Activated CD8-positive, alpha-beta T cell treated with anti-CD3 and anti-CD28 coated beads, Interleukin-2, amount 10 ng/mL, durations not matched to agents 7 days and 5 days (primary cell): ENCODE results near the gene DNHD1. TPM values are rescaled to one million over a fixed set of nuclear protein-coding genes. Genes with fewer than 3 reads are reported as not detected.

Experiments
- ATAC-seq: fragments of 150-1000 bp; cut with Tn5 transposase; one replicate; pipeline ENCODE4 v1.10.0; 2021; ENCODE audit warnings: moderate library complexity
- CTCF ChIA-PET: fragments of 350-600 bp; sonication (Branson Sonifier 250); formaldehyde crosslinking; loops from one replicate; lab custom pipeline; 2021; ENCODE audit warnings: antibody characterized with exemption; lab: Charles Lee
- POLR2A ChIA-PET: fragments of 350-600 bp; sonication (Branson Sonifier 250); formaldehyde crosslinking; loops from one replicate; lab custom pipeline; 2021; ENCODE audit warnings: antibody characterized with exemption; lab: Charles Lee
- DNase-seq: peaks from one replicate; pipeline ENCODE4 v3.0.0-alpha.2; 2020
- H3K27ac Mint-ChIP-seq: one replicate; pipeline ENCODE4 v1.8.0; 2021; ENCODE audit warnings: mild to moderate bottlenecking, mixed read lengths
- H3K27me3 Mint-ChIP-seq: one replicate; pipeline ENCODE4 v1.8.0; 2021; ENCODE audit warnings: low read depth, mixed read lengths
- H3K36me3 Mint-ChIP-seq: one replicate; pipeline ENCODE4 v1.8.0; 2021; ENCODE audit warnings: low read depth, mixed read lengths
- H3K4me1 Mint-ChIP-seq: one replicate; pipeline ENCODE4 v1.8.0; 2021; ENCODE audit warnings: low read depth, mixed read lengths
- H3K4me3 Mint-ChIP-seq: one replicate; pipeline ENCODE4 v1.8.0; 2021; ENCODE audit warnings: mild to moderate bottlenecking, mixed read lengths
- H3K9me3 Mint-ChIP-seq: one replicate; pipeline ENCODE4 v1.8.0; 2022; ENCODE audit warnings: mixed read lengths; ENCODE audit not compliant: insufficient read depth
- total RNA-seq, 2 experiments: library from RNA; stranded (reverse); gene quantifications; one replicate each; pipeline ENCODE4 v1.2.3, GENCODE V29; 2021

Gene DNHD1
- total RNA-seq, 2 experiments from 2014 or later, result 17.8 to 18.5 TPM

GRCh38 chr11:6563667-6564066, 66.6 kb downstream of the DNHD1 start:
- Mint-ChIP-seq H3K4me1 (no peaks in the 10 kb centered on the region), H3K27me3 (no peaks in the 10 kb centered on the region), H3K4me3 (no peak overlapping the region), H3K9me3 (no peaks in the 10 kb centered on the region), H3K36me3 (no peaks in the 10 kb centered on the region), H3K27ac (no peak overlapping the region)
- CTCF ChIA-PET, result interaction anchor here (1.6 kb wide), 1 partner anchor 11 kb away, joined by 3 read pairs; no protein-coding TSS in a partner anchor
- DNase-seq, result no peak
- ATAC-seq, result no peak
- POLR2A ChIA-PET, result interaction anchor here (1.0 to 1.5 kb wide), 2 partner anchors 14 to 15 kb away, joined by 3 to 4 read pairs; no protein-coding TSS in a partner anchor

DNA sequence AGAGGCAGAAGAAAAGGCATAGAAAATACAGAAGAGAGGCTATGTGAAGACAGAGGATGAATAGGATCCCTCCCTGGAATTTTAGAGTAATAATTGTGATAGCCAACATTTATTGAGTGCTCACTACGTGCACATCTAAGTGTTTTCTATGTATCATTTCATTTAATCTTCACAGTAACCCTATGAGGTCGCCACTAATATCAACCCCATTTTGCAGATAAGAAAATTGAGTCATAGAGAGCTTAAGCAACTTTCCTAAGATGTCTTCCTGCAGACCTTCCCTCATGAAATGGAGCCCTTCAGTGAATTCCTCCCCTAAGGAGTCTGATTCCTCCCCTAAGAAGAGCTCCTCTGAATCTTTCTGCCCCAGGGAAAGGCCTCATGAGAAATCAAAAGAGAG, 68.2 kb downstream of the DNHD1 start:
- Mint-ChIP-seq H3K36me3 (peaks cover 4% of the 10 kb centered on the region), H3K27me3 (no peaks in the 10 kb centered on the region), H3K4me3 (no peak overlapping the region), H3K4me1 (no peaks in the 10 kb centered on the region), H3K27ac (no peak overlapping the region), H3K9me3 (no peaks in the 10 kb centered on the region)
- POLR2A ChIA-PET, result interaction anchor here (1.6 kb wide), 1 partner anchor 118 kb away, joined by 4 read pairs; the partner anchor contains the start of gene MRPL17
- ATAC-seq, result no peak
- CTCF ChIA-PET, result no interaction called here
- DNase-seq, result no peak

- Mint-ChIP-seq H3K4me1 (no peaks in the 10 kb centered on the region), H3K27me3 (no peaks in the 10 kb centered on the region), H3K4me3 (no peak overlapping the region), H3K36me3 (peaks cover 5% of the 10 kb centered on the region), H3K27ac (no peak overlapping the region), H3K9me3 (no peaks in the 10 kb centered on the region)
- CTCF ChIA-PET, result no interaction called here
- ATAC-seq, result no peak
- no peak for DNase-seq
- POLR2A ChIA-PET, result interaction anchor here (1.6 kb wide), 1 partner anchor 117 kb away, joined by 4 read pairs; the partner anchor contains the start of gene MRPL17
Observed at GRCh38 chr11:6565988-6566703, 69.1 kb downstream of the DNHD1 start.

DNA sequence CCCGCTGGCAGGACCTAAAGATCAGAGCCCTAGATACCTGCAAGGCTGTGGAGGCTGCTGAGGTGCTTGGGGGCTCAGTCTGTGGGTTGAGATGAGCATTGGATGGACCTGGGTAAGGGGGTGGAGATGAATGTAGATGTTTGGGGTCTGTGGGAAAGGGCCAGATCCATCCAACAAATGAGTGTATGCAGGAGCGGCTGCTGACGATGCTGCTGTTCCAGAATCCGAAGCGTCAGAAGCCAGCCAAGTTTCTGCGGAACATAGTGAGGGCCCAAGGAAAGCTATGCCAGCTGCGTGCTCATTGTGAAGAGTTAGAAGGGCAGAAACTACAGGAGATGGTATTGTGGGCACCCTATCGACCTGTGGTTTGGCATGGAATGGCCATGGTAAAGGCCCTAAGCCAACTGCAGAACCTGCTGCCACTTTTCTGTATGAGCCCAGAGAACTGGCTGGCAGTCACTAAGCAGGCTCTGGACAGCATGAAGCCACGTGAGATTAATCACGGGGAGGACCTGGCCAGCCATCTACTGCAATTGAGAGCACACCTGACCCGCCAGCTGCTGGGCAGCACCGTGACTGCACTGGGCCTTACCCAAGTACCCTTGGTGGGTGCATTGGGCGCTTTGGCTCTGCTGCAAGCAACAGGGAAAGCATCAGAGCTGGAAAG, 69.8 kb downstream of the DNHD1 start:
- Mint-ChIP-seq H3K27ac (no peak overlapping the region), H3K27me3 (no peaks in the 10 kb centered on the region), H3K4me1 (no peaks in the 10 kb centered on the region), H3K4me3 (no peak overlapping the region), H3K9me3 (no peaks in the 10 kb centered on the region), H3K36me3 (peaks cover 12% of the 10 kb centered on the region)
- ChIA-PET POLR2A (interaction anchor here (0.6 kb wide), 1 partner anchor 36 kb away, joined by 3 read pairs; no protein-coding TSS in a partner anchor), CTCF (no interaction called here)
- DNase-seq (no peak), ATAC-seq (no peak)

GRCh38 chr11:6567371-6567745, 70.3 kb downstream of the DNHD1 start:
- no peak overlapping the region for H3K4me3 Mint-ChIP-seq
- H3K27me3 Mint-ChIP-seq, result no peaks in the 10 kb centered on the region
- no peaks in the 10 kb centered on the region for H3K9me3 Mint-ChIP-seq
- POLR2A ChIA-PET, result interaction anchor here (0.6 kb wide), 1 partner anchor 36 kb away, joined by 3 read pairs; no protein-coding TSS in a partner anchor
- H3K4me1 Mint-ChIP-seq, result no peaks in the 10 kb centered on the region
- DNase-seq (peak; percentile 11), ATAC-seq (no peak)
- H3K36me3 Mint-ChIP-seq, result peaks cover 13% of the 10 kb centered on the region
- no peak overlapping the region for H3K27ac Mint-ChIP-seq
- CTCF ChIA-PET, result no interaction called here

DNA sequence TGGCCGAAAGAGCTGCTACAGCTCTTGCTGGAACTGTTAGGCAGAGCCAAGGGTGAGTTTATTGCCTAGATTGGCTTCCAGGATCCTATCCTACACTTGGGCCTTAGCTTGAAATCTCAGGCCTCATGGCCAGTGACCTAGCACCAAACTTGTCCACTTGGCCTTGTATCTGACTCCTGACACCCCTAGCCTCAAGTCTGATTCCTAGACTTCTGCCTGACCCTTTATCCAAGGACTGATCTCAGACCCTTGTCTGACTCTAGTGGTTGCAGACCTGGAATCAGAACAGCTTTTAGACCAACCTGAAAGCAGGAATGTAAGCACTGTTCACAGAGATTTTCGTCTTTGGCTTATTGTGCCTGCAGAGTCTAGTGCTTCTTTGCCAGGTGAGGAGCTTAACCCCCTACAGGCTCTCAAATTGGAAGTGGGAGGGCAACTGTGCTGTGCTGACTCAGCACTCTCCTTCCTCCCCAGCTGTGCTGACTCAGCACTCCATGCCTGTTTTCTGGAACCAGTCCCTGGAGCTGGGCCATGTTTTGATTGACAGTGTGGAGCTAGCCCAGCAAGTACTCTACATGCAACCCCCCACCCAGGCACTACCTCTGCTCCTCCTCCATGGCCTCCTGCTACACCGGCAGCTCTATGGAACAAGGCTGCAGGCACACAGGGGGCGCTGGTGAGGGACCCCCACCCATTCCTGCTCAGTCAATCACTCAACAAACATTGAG, 71.3 kb downstream of the DNHD1 start:
- Mint-ChIP-seq H3K27me3 (no peaks in the 10 kb centered on the region), H3K27ac (no peak overlapping the region), H3K9me3 (no peaks in the 10 kb centered on the region), H3K36me3 (peaks cover 16% of the 10 kb centered on the region), H3K4me3 (no peak overlapping the region), H3K4me1 (no peaks in the 10 kb centered on the region)
- DNase-seq, result peak; percentile 16
- ATAC-seq, result no peak
- POLR2A ChIA-PET, result no interaction called here
- CTCF ChIA-PET, result interaction anchor here (1.3 kb wide), 1 partner anchor 138 kb away, joined by 3 read pairs; no protein-coding TSS in a partner anchor

DNA sequence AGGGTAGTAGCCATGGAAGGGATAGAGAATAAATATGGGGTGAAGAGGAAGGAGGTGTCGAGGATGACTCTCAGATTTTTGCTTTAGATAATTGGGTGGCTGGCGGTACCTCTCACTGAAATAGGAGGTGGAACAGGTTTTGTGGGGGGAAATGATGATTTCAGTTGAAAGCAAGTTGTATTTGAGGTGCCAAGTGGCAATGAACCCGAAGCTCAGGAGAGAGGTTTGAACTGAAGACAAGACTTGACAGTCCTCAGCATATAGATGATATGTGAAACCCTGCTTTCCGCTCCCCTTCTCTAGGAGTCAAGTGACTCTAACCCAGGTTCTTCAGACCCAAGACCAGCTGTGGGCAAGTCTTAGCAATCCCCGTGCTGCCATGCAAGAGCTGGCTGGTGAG, 72.6 kb downstream of the DNHD1 start:
- CTCF ChIA-PET, result no interaction called here
- H3K27me3 Mint-ChIP-seq, result no peaks in the 10 kb centered on the region
- POLR2A ChIA-PET, result no interaction called here
- H3K36me3 Mint-ChIP-seq, result peaks cover 16% of the 10 kb centered on the region
- H3K27ac Mint-ChIP-seq, result no peak overlapping the region
- no peaks in the 10 kb centered on the region for H3K9me3 Mint-ChIP-seq
- ATAC-seq (no peak), DNase-seq (no peak)
- H3K4me1 Mint-ChIP-seq, result no peaks in the 10 kb centered on the region
- H3K4me3 Mint-ChIP-seq, result no peak overlapping the region

GRCh38 chr11:6570691-6571427, 73.8 kb downstream of the DNHD1 start:
- Mint-ChIP-seq H3K4me1 (no peaks in the 10 kb centered on the region), H3K9me3 (no peaks in the 10 kb centered on the region), H3K36me3 (peaks cover 16% of the 10 kb centered on the region), H3K27ac (no peak overlapping the region), H3K27me3 (no peaks in the 10 kb centered on the region), H3K4me3 (no peak overlapping the region)
- ATAC-seq (no peak), DNase-seq (peak; percentile 7)
- POLR2A ChIA-PET, result no interaction called here
- CTCF ChIA-PET, result no interaction called here

DNA sequence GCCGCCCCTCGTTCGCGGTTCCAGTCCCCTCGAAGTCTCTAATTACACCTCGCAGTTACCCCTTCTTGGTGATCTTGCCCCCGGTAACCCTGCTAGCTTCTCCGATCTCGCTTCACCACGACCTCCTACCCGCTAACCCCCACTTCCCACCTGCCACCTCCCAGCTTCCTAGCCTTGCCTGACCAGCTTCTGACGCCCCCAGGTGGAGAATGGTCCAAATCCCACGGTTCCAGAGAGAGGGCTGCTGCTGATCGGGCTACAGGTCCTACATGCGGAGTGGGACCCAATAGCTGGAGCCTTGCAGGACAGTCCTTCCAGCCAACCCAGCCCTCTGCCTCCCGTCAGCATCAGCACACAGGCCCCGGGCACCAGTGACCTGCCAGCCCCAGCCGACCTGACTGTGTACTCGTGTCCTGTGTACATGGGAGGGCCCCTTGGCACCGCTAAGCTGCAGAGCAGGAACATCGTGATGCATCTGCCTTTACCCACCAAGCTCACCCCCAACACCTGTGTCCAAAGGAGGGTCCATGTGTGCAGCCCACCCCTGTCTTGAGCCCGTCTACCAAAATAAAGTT, 74.4 kb downstream of the DNHD1 start:
- Mint-ChIP-seq H3K36me3 (peaks cover 16% of the 10 kb centered on the region), H3K4me3 (no peak overlapping the region), H3K9me3 (no peaks in the 10 kb centered on the region), H3K27ac (no peak overlapping the region), H3K27me3 (no peaks in the 10 kb centered on the region), H3K4me1 (no peaks in the 10 kb centered on the region)
- ChIA-PET POLR2A (interaction anchor here (0.6 kb wide), 1 partner anchor 190 kb away, joined by 3 read pairs; no protein-coding TSS in a partner anchor), CTCF (no interaction called here)
- peak; percentile 16 for DNase-seq
- no peak for ATAC-seq

- POLR2A ChIA-PET, result interaction anchor here (0.6 kb wide), 1 partner anchor 191 kb away, joined by 3 read pairs; no protein-coding TSS in a partner anchor
- ATAC-seq (no peak), DNase-seq (no peak)
- H3K36me3 Mint-ChIP-seq, result peaks cover 16% of the 10 kb centered on the region
- no peaks in the 10 kb centered on the region for H3K9me3 Mint-ChIP-seq
- CTCF ChIA-PET, result no interaction called here
- H3K4me1 Mint-ChIP-seq, result no peaks in the 10 kb centered on the region
- no peaks in the 10 kb centered on the region for H3K27me3 Mint-ChIP-seq
- H3K27ac Mint-ChIP-seq, result no peak overlapping the region
- H3K4me3 Mint-ChIP-seq, result no peak overlapping the region
Observed at GRCh38 chr11:6572215-6572614, 75.1 kb downstream of the DNHD1 start.
